Spinal cord (tissue), 10 donors: ENCODE data around the gene SDHAF2. TPM values are rescaled to one million over a fixed set of nuclear protein-coding genes. Genes with fewer than 3 reads are reported as not detected.

ENCODE experiments used
- DNase-seq, 6 donors: peaks; one replicate each; pipeline versions ENCODE4 v3.0.0 to v3.0.0-alpha.2; 2013 to 2015; ENCODE audit warnings: low spot score in 6 of 6, low read depth in 4 of 6
- H3K27ac ChIP-seq: one replicate; pipeline ENCODE4 v1.5.1; 2013; ENCODE audit warnings: low read depth, low read length, control low read depth
- H3K27me3 ChIP-seq: one replicate; pipeline ENCODE4 v1.6.1; 2013; ENCODE audit warnings: low read length; ENCODE audit not compliant: control insufficient read depth, insufficient read depth
- H3K36me3 ChIP-seq: one replicate; pipeline ENCODE4 v1.6.1; 2013; ENCODE audit warnings: low read length; ENCODE audit not compliant: control insufficient read depth, insufficient read depth
- H3K4me1 ChIP-seq: one replicate; pipeline ENCODE4 v1.6.1; 2013; ENCODE audit warnings: low read length; ENCODE audit not compliant: control insufficient read depth, insufficient read depth
- H3K4me3 ChIP-seq: one replicate; pipeline ENCODE4 v1.5.1; 2013; ENCODE audit warnings: low read depth, low read length, control low read depth
- H3K9me3 ChIP-seq: one replicate; pipeline ENCODE4 v1.6.1; 2013; ENCODE audit warnings: low read length; ENCODE audit not compliant: control insufficient read depth, insufficient read depth
- WGBS: methylation state at CpG from one replicate; pipeline ENCODE4 v1.1.5; 2013; ENCODE audit warnings: missing lambda C conversion rate; ENCODE audit not compliant: insufficient coverage; 5-methylcytosine and 5-hydroxymethylcytosine counted together
- polyA plus RNA-seq, 2 donors: library from polyadenylated mRNA; unstranded; fragments of 120-200 nt; gene quantifications; one replicate each; pipeline ENCODE4 v1.2.1, GENCODE V29; 2013; ENCODE audit not compliant: insufficient read length in 2 of 2
- total RNA-seq, 2 donors: library from RNA; depleted of rRNA in 1 of 2; stranded (reverse); fragments of 120-200 nt in 1 of 2; fragments of >200 nt in 1 of 2; gene quantifications; one replicate each; pipeline versions ENCODE4 v1.2.3 to v1.2.4, GENCODE V29; 2013 to 2014
- donor health status: healthy.

Gene SDHAF2
- total and polyA plus RNA-seq, 4 donors, result 34.7 to 64.5 (median 46.5) TPM

DNA sequence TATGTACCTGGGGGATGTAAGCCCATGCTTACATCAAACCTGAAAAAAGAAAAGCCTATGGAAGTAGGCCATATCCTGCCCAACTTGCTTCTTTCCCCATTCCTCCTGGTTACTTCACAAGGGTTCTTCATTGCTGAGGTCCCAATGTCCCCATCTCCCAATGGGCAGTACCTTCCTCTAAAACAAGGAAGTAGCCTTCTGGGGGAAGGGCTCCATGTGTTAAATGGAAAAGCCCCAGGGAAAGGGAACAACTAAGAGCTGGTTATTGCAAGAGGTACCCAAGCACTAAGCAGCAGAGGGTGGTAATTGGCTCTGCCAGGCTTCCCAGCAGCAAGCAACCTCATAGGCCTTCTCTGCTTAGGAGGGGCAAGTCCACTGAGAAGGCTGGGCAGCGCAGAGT, 26.3 kb upstream of the SDHAF2 start:
- H3K36me3 ChIP-seq, result peaks cover 44% of the 10 kb centered on the region
- WGBS, result 60% methylated on average over 1 of the region's 1 CpG
- H3K27ac ChIP-seq, result peak overlapping the region; percentile 4
- H3K4me3 ChIP-seq, result no peak overlapping the region
- no peaks in the 10 kb centered on the region for H3K27me3 ChIP-seq
- peaks cover 19% of the 10 kb centered on the region for H3K4me1 ChIP-seq
- DNase-seq, result peak in 1 of 6 donors; percentile 28
- no peaks in the 10 kb centered on the region for H3K9me3 ChIP-seq

GRCh38 chr11:61404103-61404502, 25.8 kb upstream of the SDHAF2 start:
- Histone ChIP-seq H3K27me3 (no peaks in the 10 kb centered on the region), H3K4me3 (no peak overlapping the region), H3K27ac (peak overlapping the region; percentile 4), H3K36me3 (peaks cover 48% of the 10 kb centered on the region), H3K9me3 (no peaks in the 10 kb centered on the region), H3K4me1 (peaks cover 19% of the 10 kb centered on the region)
- 67% methylated on average over 4 of the region's 5 CpGs for WGBS
- peak in 4 of 6 donors; percentile 40 to 83 (median 60) for DNase-seq

- H3K27ac ChIP-seq, result peak overlapping the region; percentile 4
- H3K4me1 ChIP-seq, result peaks cover 19% of the 10 kb centered on the region
- WGBS, result 45% methylated on average over 3 of the region's 4 CpGs
- H3K4me3 ChIP-seq, result no peak overlapping the region
- DNase-seq, result no peak
- H3K36me3 ChIP-seq, result peaks cover 48% of the 10 kb centered on the region
- H3K9me3 ChIP-seq, result no peaks in the 10 kb centered on the region
- H3K27me3 ChIP-seq, result no peaks in the 10 kb centered on the region
Measured at GRCh38 chr11:61404641-61405040, 25.3 kb upstream of the SDHAF2 start.

DNA sequence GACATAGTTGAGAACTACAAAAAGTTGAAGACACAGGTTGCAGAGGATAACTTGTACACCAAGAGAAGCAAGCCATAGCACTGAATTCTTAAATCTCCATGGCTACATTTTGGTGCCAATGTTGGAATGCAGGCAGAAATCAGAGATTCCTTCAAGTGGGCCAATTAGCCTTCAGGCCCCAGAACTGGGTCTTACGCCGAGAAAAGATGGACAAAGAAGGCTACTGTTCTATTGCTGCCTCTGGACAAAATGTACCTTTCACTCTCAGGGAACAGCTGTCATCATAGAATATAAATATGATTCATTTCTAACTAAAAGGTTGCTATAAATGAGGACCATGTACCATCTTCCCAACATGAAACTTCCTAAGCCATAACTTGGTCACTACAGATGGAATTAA, 23.9 kb upstream of the SDHAF2 start:
- peak in 4 of 6 donors; percentile 26 to 80 (median 64) for DNase-seq
- H3K27ac ChIP-seq, result peak overlapping the region; percentile 69
- peaks cover 19% of the 10 kb centered on the region for H3K4me1 ChIP-seq
- no peaks in the 10 kb centered on the region for H3K9me3 ChIP-seq
- H3K27me3 ChIP-seq, result no peaks in the 10 kb centered on the region
- WGBS, result 40% methylated on average over 2 of the region's 2 CpGs
- H3K4me3 ChIP-seq, result no peak overlapping the region
- H3K36me3 ChIP-seq, result peaks cover 54% of the 10 kb centered on the region

DNA sequence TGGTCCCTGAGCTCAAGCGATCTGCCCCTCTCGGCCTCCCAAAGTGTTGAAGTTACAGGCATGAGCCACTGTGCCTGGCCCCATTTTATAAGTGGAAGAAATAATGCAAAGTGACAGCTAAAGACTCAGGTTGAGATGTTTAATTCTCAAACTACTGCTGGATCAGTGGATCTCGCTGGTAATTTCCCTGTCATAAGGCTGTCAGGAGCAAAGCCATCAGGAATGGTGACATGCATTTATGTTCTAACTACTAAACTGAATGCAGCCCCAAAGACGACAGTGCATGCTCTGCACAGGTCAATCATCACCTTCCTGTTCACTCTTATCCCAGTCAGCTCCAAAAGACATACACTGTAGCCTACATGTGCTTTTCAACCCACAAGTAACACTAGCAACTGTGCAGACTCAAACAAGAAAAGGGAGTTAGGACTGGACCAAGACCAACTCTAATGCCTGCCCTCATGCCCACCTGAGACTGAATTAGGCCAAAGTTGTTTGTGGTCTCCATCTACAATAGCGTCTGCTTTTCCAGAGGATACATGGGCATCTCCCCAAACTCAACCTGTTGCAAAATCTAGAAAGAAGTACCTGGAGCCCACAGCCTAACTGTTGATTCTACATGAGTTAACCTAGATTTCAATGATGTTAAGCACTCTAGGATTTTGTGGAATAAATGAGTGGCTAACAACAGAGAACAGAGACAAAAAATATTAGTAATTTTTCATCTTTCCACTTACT, 22.8 kb upstream of the SDHAF2 start:
- H3K4me3 ChIP-seq, result no peak overlapping the region
- no peaks in the 10 kb centered on the region for H3K9me3 ChIP-seq
- DNase-seq, result no peak
- H3K27ac ChIP-seq, result no peak overlapping the region
- 96% methylated on average over 5 of the region's 5 CpGs for WGBS
- H3K36me3 ChIP-seq, result peaks cover 62% of the 10 kb centered on the region
- H3K4me1 ChIP-seq, result peaks cover 19% of the 10 kb centered on the region
- H3K27me3 ChIP-seq, result no peaks in the 10 kb centered on the region

- peaks cover 82% of the 10 kb centered on the region for H3K36me3 ChIP-seq
Measured at GRCh38 chr11:61411589-61411988, 18.3 kb upstream of the SDHAF2 start.

GRCh38 chr11:61413496-61413895, 16.4 kb upstream of the SDHAF2 start:
- no peaks in the 10 kb centered on the region for H3K4me1 ChIP-seq
- DNase-seq, result peak in 1 of 6 donors; percentile 46
- peaks cover 75% of the 10 kb centered on the region for H3K36me3 ChIP-seq
- no peak overlapping the region for H3K4me3 ChIP-seq
- WGBS, result 100% methylated on average over 1 of the region's 3 CpGs
- H3K27ac ChIP-seq, result no peak overlapping the region
- no peaks in the 10 kb centered on the region for H3K9me3 ChIP-seq
- no peaks in the 10 kb centered on the region for H3K27me3 ChIP-seq

More at GRCh38 chr11:61411589-61411988, 18.3 kb upstream of the SDHAF2 start:
- peaks cover 5% of the 10 kb centered on the region for H3K4me1 ChIP-seq
- H3K27me3 ChIP-seq, result no peaks in the 10 kb centered on the region
- 97% methylated on average over 7 of the region's 9 CpGs for WGBS
- H3K27ac ChIP-seq, result no peak overlapping the region
- no peak for DNase-seq
- H3K9me3 ChIP-seq, result no peaks in the 10 kb centered on the region
- H3K4me3 ChIP-seq, result no peak overlapping the region

GRCh38 chr11:61414547-61414946, 15.4 kb upstream of the SDHAF2 start:
- Histone ChIP-seq H3K27ac (no peak overlapping the region), H3K9me3 (no peaks in the 10 kb centered on the region), H3K27me3 (no peaks in the 10 kb centered on the region), H3K4me3 (no peak overlapping the region), H3K36me3 (peaks cover 73% of the 10 kb centered on the region), H3K4me1 (no peaks in the 10 kb centered on the region)
- 100% methylated on average over 2 of the region's 2 CpGs for WGBS
- DNase-seq, result no peak

DNA sequence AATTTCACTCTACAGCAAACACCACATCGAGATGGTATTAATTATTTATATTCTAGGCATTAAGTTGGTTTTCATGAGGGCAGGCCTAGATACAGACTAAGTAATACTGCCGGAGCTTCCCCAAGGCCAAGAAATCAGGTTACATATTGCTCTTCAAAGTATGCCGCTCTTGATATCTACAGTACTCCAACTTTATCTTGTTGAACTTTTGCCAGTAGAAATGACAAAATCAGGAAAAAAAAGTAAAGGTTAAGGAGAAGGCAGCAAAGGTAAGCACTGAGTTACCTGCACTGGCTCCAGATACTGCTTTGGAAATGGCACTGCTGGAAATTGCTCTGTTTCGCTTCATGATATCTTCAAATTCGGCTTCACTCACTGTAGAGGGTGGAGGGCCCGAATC, 14.5 kb upstream of the SDHAF2 start:
- H3K27ac ChIP-seq, result no peak overlapping the region
- no CpG with 5 or more reads among the region's 6 CpGs for WGBS
- H3K4me3 ChIP-seq, result no peak overlapping the region
- H3K4me1 ChIP-seq, result no peaks in the 10 kb centered on the region
- H3K27me3 ChIP-seq, result no peaks in the 10 kb centered on the region
- no peak for DNase-seq
- H3K9me3 ChIP-seq, result no peaks in the 10 kb centered on the region
- H3K36me3 ChIP-seq, result peaks cover 74% of the 10 kb centered on the region

GRCh38 chr11:61416941-61417340, 13.0 kb upstream of the SDHAF2 start:
- WGBS, result 86% methylated on average over 3 of the region's 3 CpGs
- Histone ChIP-seq H3K36me3 (peaks cover 74% of the 10 kb centered on the region), H3K4me3 (no peak overlapping the region)

More at GRCh38 chr11:61416941-61417340, 13.0 kb upstream of the SDHAF2 start:
- no peaks in the 10 kb centered on the region for H3K4me1 ChIP-seq
- no peaks in the 10 kb centered on the region for H3K9me3 ChIP-seq
- DNase-seq, result no peak
- no peak overlapping the region for H3K27ac ChIP-seq
- no peaks in the 10 kb centered on the region for H3K27me3 ChIP-seq
